Endothelial cell of umbilical vein (primary cell): ENCODE measurements around the gene PASK. TPM values are rescaled to one million over a fixed set of nuclear protein-coding genes. Genes with fewer than 3 reads are reported as not detected.

Source experiments
- BruUV-seq: library from RNA; stranded (reverse); fragments of 400-500 nt; replicated peaks from 2 replicates; lab custom pipeline; 2021; lab: Mats Ljungman, UMichigan
- CTCF ChIA-PET: fragments of 300-600, 350-600 bp; sonication (Branson Sonifier 250); formaldehyde crosslinking; loops from one replicate; lab custom pipeline; 2021; ENCODE audit warnings: antibody characterized with exemption, inconsistent platforms; lab: Charles Lee
- POLR2A ChIA-PET: fragments of 300-600, 350-600 bp; sonication (Branson Sonifier 250); formaldehyde crosslinking; loops from one replicate; lab custom pipeline; 2021; ENCODE audit warnings: antibody characterized with exemption, inconsistent platforms; lab: Charles Lee
- DNase-seq: peaks from one replicate; pipeline ENCODE4 v3.0.0-alpha.2; 2011; ENCODE audit warnings: low read depth, low spot score
- FAIRE-seq: peaks from 2 replicates; lab custom pipeline; 2011; peaks lifted over from hg19 to GRCh38; lab: Jason Lieb, UNC
- H2AFZ ChIP-seq: 2 replicates; pipeline ENCODE4 v1.6.0; 2012; ENCODE audit warnings: low read depth, low read length, control low read depth, inconsistent platforms
- H3K27ac ChIP-seq: 2 replicates; pipeline ENCODE4 v1.5.1; 2011; ENCODE audit warnings: low read depth, mild to moderate bottlenecking, control low read depth, low read length, moderate library complexity; ENCODE audit not compliant: insufficient read depth
- H3K27me3 ChIP-seq, 2 experiments: 2 replicates each; pipeline versions ENCODE4 v1.6.0 to v1.6.1; 2011; ENCODE audit warnings: low read length in 2 of 2, mixed read lengths in 1 of 2; ENCODE audit not compliant: control insufficient read depth in 2 of 2, insufficient read depth in 2 of 2
- H3K36me3 ChIP-seq, 2 experiments: 2 replicates in 1 of 2; 3 replicates in 1 of 2; pipeline ENCODE4 v1.5.1; 2011; ENCODE audit warnings: low read length in 2 of 2, mild to moderate bottlenecking in 1 of 2, moderate library complexity in 1 of 2; ENCODE audit not compliant: control insufficient read depth in 2 of 2, insufficient read depth in 2 of 2; ENCODE audit errors: extremely low read depth in 1 of 2
- H3K4me1 ChIP-seq: 3 replicates; pipeline ENCODE4 v1.5.1; 2011; ENCODE audit warnings: mild to moderate bottlenecking, low read length; ENCODE audit not compliant: control insufficient read depth, insufficient read depth; ENCODE audit errors: extremely low read depth
- H3K4me2 ChIP-seq: 2 replicates; pipeline ENCODE4 v1.6.1; 2011; ENCODE audit warnings: low read length, control low read depth, mixed read lengths; ENCODE audit not compliant: insufficient read depth
- H3K4me3 ChIP-seq, 3 experiments: fragments of 200-600 bp in 1 of 3; sonication (generic), shearing (Covaris generic) in 1 of 3; replicated peaks in 1 of 3; 2 replicates each; pipeline ENCODE4 v1.5.1; 2011 to 2016; ENCODE audit warnings: control low read depth in 3 of 3, low read length in 3 of 3, mild to moderate bottlenecking in 2 of 3, inconsistent platforms in 1 of 3, low read depth in 1 of 3, moderate library complexity in 1 of 3; ENCODE audit not compliant: insufficient read depth in 1 of 3
- H3K79me2 ChIP-seq: 2 replicates; pipeline ENCODE4 v1.6.0; 2012; ENCODE audit warnings: low read length, inconsistent platforms; ENCODE audit not compliant: control insufficient read depth, insufficient read depth
- H3K9ac ChIP-seq: replicated peaks from 2 replicates; pipeline ENCODE3; 2011; ENCODE audit warnings: low read length, control low read depth; ENCODE audit not compliant: insufficient read depth; ENCODE audit errors: extremely low read depth
- H3K9me1 ChIP-seq: replicated peaks from 3 replicates; pipeline ENCODE4 v1.6.0; 2011; ENCODE audit warnings: mild to moderate bottlenecking, low read length; ENCODE audit not compliant: control insufficient read depth, insufficient read depth; ENCODE audit errors: extremely low read depth
- H3K9me3 ChIP-seq: replicated peaks from 2 replicates; pipeline ENCODE4 v1.5.1; 2012; ENCODE audit warnings: low read length, inconsistent platforms; ENCODE audit not compliant: control insufficient read depth, insufficient read depth
- H4K20me1 ChIP-seq: replicated peaks from 2 replicates; pipeline ENCODE3; 2011; ENCODE audit warnings: mild to moderate bottlenecking, low read length; ENCODE audit not compliant: control insufficient read depth, insufficient read depth; ENCODE audit errors: extremely low read depth
- CTCF ChIP-seq, 2 donors: IDR thresholded peaks; 1 replicate in 1 of 2; 2 replicates in 1 of 2; pipeline ENCODE4 v1.5.1; 2011; ENCODE audit warnings: low read length in 2 of 2, mild to moderate bottlenecking in 2 of 2, moderate library complexity in 2 of 2, control low read depth in 1 of 2, inconsistent platforms in 1 of 2, low read depth in 1 of 2; ENCODE audit not compliant: insufficient read depth in 1 of 2; ENCODE audit errors: extremely low read depth in 1 of 2
- EZH2 ChIP-seq: IDR thresholded peaks from 2 replicates; pipeline ENCODE4 v1.6.1; 2012; ENCODE audit warnings: borderline replicate concordance, low read depth, mild to moderate bottlenecking, moderate library complexity, low read length, inconsistent platforms; ENCODE audit not compliant: severe bottlenecking
- FOS ChIP-seq: IDR thresholded peaks from 2 replicates; pipeline ENCODE4 v1.6.1; 2011; ENCODE audit warnings: mild to moderate bottlenecking, low read length, moderate library complexity, borderline replicate concordance; ENCODE audit not compliant: insufficient read depth
- GATA2 ChIP-seq: IDR thresholded peaks from 2 replicates; pipeline ENCODE4 v1.7.0; 2011; ENCODE audit warnings: low read depth, mild to moderate bottlenecking, moderate library complexity, mixed read lengths, low read length; ENCODE audit not compliant: insufficient read length, insufficient read depth
- JUN ChIP-seq: IDR thresholded peaks from 2 replicates; pipeline ENCODE4 v1.6.1; 2011; ENCODE audit warnings: borderline replicate concordance, low read depth; ENCODE audit not compliant: insufficient read length, insufficient read depth
- MAX ChIP-seq: IDR thresholded peaks from 2 replicates; pipeline ENCODE4 v1.6.1; 2011; ENCODE audit not compliant: insufficient read depth, insufficient read length
- MYC ChIP-seq: IDR thresholded peaks from one replicate; pipeline ENCODE4 v1.6.1; 2011; ENCODE audit warnings: mild to moderate bottlenecking, low read depth, low read length
- POLR2A ChIP-seq: IDR thresholded peaks from 2 replicates; pipeline ENCODE4 v1.6.1; 2012; ENCODE audit warnings: low read depth, mild to moderate bottlenecking, control low read depth, low read length
- POLR2AphosphoS5 ChIP-seq: IDR thresholded peaks from 2 replicates; pipeline ENCODE4 v1.6.1; 2012; ENCODE audit warnings: low read depth, mild to moderate bottlenecking, control low read depth, low read length, moderate library complexity; ENCODE audit not compliant: insufficient read depth
- dilution Hi-C: fragments of 300-500 bp; cut with MboI; formaldehyde crosslinking; loops from one replicate; pipeline ENCODE4 v1.15.0; 2019; ENCODE audit warnings: low sequenced_read_pairs; ENCODE audit not compliant: extremely low pct_ligation_motif_present
- intact Hi-C: fragments of 100-400 bp; cut with micrococcal nuclease; formaldehyde crosslinking; loops from one replicate; pipeline ENCODE4 v1.10.0; 2022
- polyA plus RNA-seq, 4 experiments: library from polyadenylated mRNA; depleted of rRNA in 3 of 4; stranded (reverse) in 3 of 4; unstranded in 1 of 4; fragments of >200 nt; gene quantifications; 2 replicates each; pipeline versions ENCODE4 v1.2.1 to v1.2.3, GENCODE V29; 2011 to 2012; ENCODE audit warnings: missing spikeins in 1 of 4
- total RNA-seq: library from RNA; stranded (reverse); gene quantifications from 2 replicates; pipeline ENCODE4 v1.2.3, GENCODE V29; 2021

The PASK gene
- total and polyA plus RNA-seq, 2 donors (not counting 3 experiments of a cell fraction or from before 2014, with no cell fraction given), result 5.7 to 17.3 TPM

GRCh38 chr2:241148239-241148638 is 1.0 kb downstream of the PASK start:
- TF ChIP-seq MYC, result no peak
- TF ChIP-seq JUN, result no peak
- TF ChIP-seq EZH2, result no peak
- TF ChIP-seq CTCF (IDR thresholded peaks at IDR 0.05; ENCODE audit: extremely low read depth in 1 of 2, insufficient read depth in 1 of 2, low read depth in 1 of 2, low read length in 2 of 2), result no peak
- no peak for TF ChIP-seq FOS
- no peak for TF ChIP-seq POLR2AphosphoS5
- TF ChIP-seq POLR2A, result no peak
- no peak for TF ChIP-seq GATA2
- TF ChIP-seq MAX, result no peak
- Histone ChIP-seq H3K79me2 (peaks cover 13% of the 10 kb centered on the region), H3K4me3 (peak overlapping the region in 1 of 3 experiments; percentile 65), H3K9me1 (no peaks in the 10 kb centered on the region), H3K9ac (peak overlapping the region; percentile 30), H3K36me3 (no peaks in the 10 kb centered on the region), H3K9me3 (no peaks in the 10 kb centered on the region), H3K4me1 (peaks cover 15% of the 10 kb centered on the region), H3K4me2 (peak overlapping the region; percentile 54), H3K27me3 (no peaks in the 10 kb centered on the region), H2AFZ (peak overlapping the region; percentile 86), H3K27ac (no peak overlapping the region), H4K20me1 (no peaks in the 10 kb centered on the region)
- dilution Hi-C loops, result no loop called here
- TSS peak; percentile 46 for BruUV-seq
- intact Hi-C loops, result loop anchor here (5.0 to 10.0 kb wide), 2 partner anchors 293 to 584 kb away; partner anchors contain the start of gene D2HGDH
- ChIA-PET POLR2A (no interaction called here), CTCF (interaction anchor here (1.3 kb wide), 1 partner anchor 234 kb away, joined by 4 read pairs; no protein-coding TSS in a partner anchor)
- DNase-seq, result no peak
- FAIRE-seq, result no peak
